ENCODE results near the gene PMPCA. TPM values are rescaled to one million over a fixed set of nuclear protein-coding genes. Genes with fewer than 3 reads are reported as not detected.

The PMPCA gene
- polyA plus RNA-seq, 1 donor (not counting 4 experiments of a cell fraction or from before 2014, with no cell fraction given): 85.9 TPM

- H2AFZ ChIP-seq (ENCODE audit: control insufficient read depth, low read length): no peak overlapping the region
- no peak overlapping the region for H3K4me2 ChIP-seq (ENCODE audit: control insufficient read depth, extremely low read depth, insufficient read depth, low read depth, low read length)
- FAIRE-seq: no peak
- no peaks in the 10 kb centered on the region for H3K27me3 ChIP-seq (ENCODE audit: control insufficient read depth, extremely low read depth, insufficient read depth, low read length)
- no peaks in the 10 kb centered on the region for H3K9me1 ChIP-seq (ENCODE audit: control insufficient read depth, extremely low read depth, insufficient read depth, low read length)
- no peak overlapping the region for H3K9ac ChIP-seq (ENCODE audit: control insufficient read depth, extremely low read depth, insufficient read depth, low read length)
- H4K20me1 ChIP-seq (ENCODE audit: control insufficient read depth, extremely low read depth, insufficient read depth, low read length): no peaks in the 10 kb centered on the region
- peaks cover 8% of the 10 kb centered on the region for H3K4me1 ChIP-seq (ENCODE audit: control insufficient read depth, extremely low read depth, insufficient read depth, low read length)
- H3K36me3 ChIP-seq (ENCODE audit: control insufficient read depth in 2 of 2, extremely low read depth in 1 of 2, insufficient read depth in 2 of 2, low read length in 2 of 2): peaks cover 0 to 7% of the 10 kb centered on the region in 2 experiments
- H3K4me3 ChIP-seq (ENCODE audit: control insufficient read depth in 2 of 3, extremely low read depth in 1 of 3, insufficient read depth in 2 of 3, low read depth in 1 of 3, low read length in 3 of 3): no peak overlapping the region
- TF ChIP-seq EZH2 (IDR thresholded peaks at IDR 0.05; ENCODE audit: low read length): no peak
- TF ChIP-seq, protein P1, sequence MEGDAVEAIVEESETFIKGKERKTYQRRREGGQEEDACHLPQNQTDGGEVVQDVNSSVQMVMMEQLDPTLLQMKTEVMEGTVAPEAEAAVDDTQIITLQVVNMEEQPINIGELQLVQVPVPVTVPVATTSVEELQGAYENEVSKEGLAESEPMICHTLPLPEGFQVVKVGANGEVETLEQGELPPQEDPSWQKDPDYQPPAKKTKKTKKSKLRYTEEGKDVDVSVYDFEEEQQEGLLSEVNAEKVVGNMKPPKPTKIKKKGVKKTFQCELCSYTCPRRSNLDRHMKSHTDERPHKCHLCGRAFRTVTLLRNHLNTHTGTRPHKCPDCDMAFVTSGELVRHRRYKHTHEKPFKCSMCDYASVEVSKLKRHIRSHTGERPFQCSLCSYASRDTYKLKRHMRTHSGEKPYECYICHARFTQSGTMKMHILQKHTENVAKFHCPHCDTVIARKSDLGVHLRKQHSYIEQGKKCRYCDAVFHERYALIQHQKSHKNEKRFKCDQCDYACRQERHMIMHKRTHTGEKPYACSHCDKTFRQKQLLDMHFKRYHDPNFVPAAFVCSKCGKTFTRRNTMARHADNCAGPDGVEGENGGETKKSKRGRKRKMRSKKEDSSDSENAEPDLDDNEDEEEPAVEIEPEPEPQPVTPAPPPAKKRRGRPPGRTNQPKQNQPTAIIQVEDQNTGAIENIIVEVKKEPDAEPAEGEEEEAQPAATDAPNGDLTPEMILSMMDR (optimal IDR thresholded peaks at IDR 0.05 in 1 of 3, IDR thresholded peaks at IDR 0.05 in 1 of 3, conservative IDR thresholded peaks at IDR 0.05 in 1 of 3; ENCODE audit: extremely low read depth in 1 of 3, insufficient read depth in 2 of 3, low read length in 3 of 3): no peak
- dilution Hi-C loops (cut with MboI; ENCODE audit: extremely low pct_ligation_motif_present, low sequenced_read_pairs): no loop called here
- DNase-seq (ENCODE audit: low read depth, low spot score): no peak
- no peaks in the 10 kb centered on the region for H3K79me2 ChIP-seq (ENCODE audit: control insufficient read depth, insufficient read depth, low read length)
- no peaks in the 10 kb centered on the region for H3K9me3 ChIP-seq (ENCODE audit: control insufficient read depth, low read depth, low read length)
- no peak overlapping the region for H3K27ac ChIP-seq (ENCODE audit: control insufficient read depth, insufficient read depth, low read length)
Observed at GRCh38 chr9:136370687-136371532, 39.5 kb upstream of the PMPCA start.

DNA sequence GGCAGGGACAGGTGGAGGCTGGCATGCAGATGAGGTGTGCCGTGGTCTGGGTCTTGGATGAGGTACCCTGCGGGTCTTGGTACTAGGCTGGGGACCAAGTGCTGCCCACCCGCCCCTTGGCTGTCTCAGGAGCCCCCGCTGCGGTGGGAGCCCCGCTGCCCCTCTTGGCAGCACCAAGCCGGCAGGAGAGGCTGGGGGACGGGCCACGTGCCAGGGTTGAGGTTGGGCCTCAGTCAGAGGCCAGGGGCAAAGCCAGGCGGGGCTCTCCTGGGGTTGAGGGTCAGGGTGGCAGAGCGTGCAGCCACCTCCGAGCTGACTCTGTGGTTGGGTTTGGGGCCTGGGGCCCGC, 39.0 kb upstream of the PMPCA start:
- H3K4me2 ChIP-seq (ENCODE audit: control insufficient read depth, extremely low read depth, insufficient read depth, low read depth, low read length): no peak overlapping the region
- H4K20me1 ChIP-seq (ENCODE audit: control insufficient read depth, extremely low read depth, insufficient read depth, low read length): peaks cover 2% of the 10 kb centered on the region
- no peaks in the 10 kb centered on the region for H3K79me2 ChIP-seq (ENCODE audit: control insufficient read depth, insufficient read depth, low read length)
- no peak overlapping the region for H3K27ac ChIP-seq (ENCODE audit: control insufficient read depth, insufficient read depth, low read length)
- H3K9me3 ChIP-seq (ENCODE audit: control insufficient read depth, low read depth, low read length): no peaks in the 10 kb centered on the region
- FAIRE-seq: no peak
- DNase-seq (ENCODE audit: low read depth, low spot score): no peak
- H2AFZ ChIP-seq (ENCODE audit: control insufficient read depth, low read length): no peak overlapping the region
- peaks cover 0 to 8% of the 10 kb centered on the region in 2 experiments for H3K36me3 ChIP-seq (ENCODE audit: control insufficient read depth in 2 of 2, extremely low read depth in 1 of 2, insufficient read depth in 2 of 2, low read length in 2 of 2)
- H3K27me3 ChIP-seq (ENCODE audit: control insufficient read depth, extremely low read depth, insufficient read depth, low read length): no peaks in the 10 kb centered on the region
- dilution Hi-C loops (cut with MboI; ENCODE audit: extremely low pct_ligation_motif_present, low sequenced_read_pairs): no loop called here
- no peaks in the 10 kb centered on the region for H3K9me1 ChIP-seq (ENCODE audit: control insufficient read depth, extremely low read depth, insufficient read depth, low read length)
- H3K9ac ChIP-seq (ENCODE audit: control insufficient read depth, extremely low read depth, insufficient read depth, low read length): no peak overlapping the region
- TF ChIP-seq, protein P1 (optimal IDR thresholded peaks at IDR 0.05 in 1 of 3, IDR thresholded peaks at IDR 0.05 in 1 of 3, conservative IDR thresholded peaks at IDR 0.05 in 1 of 3; ENCODE audit: extremely low read depth in 1 of 3, insufficient read depth in 2 of 3, low read length in 3 of 3): no peak
- no peak for TF ChIP-seq EZH2 (IDR thresholded peaks at IDR 0.05; ENCODE audit: low read length)
- peaks cover 8% of the 10 kb centered on the region for H3K4me1 ChIP-seq (ENCODE audit: control insufficient read depth, extremely low read depth, insufficient read depth, low read length)
- no peak overlapping the region for H3K4me3 ChIP-seq (ENCODE audit: control insufficient read depth in 2 of 3, extremely low read depth in 1 of 3, insufficient read depth in 2 of 3, low read depth in 1 of 3, low read length in 3 of 3)

Measured in keratinocyte (primary cell).